NCI-H510A (cell line): ENCODE measurements around the gene SLC25A45.

Source experiments
- DNase-seq: peaks from one replicate; lab custom pipeline; 2025; lab: John Stamatoyannopoulos, UW

SLC25A45 gene

DNA sequence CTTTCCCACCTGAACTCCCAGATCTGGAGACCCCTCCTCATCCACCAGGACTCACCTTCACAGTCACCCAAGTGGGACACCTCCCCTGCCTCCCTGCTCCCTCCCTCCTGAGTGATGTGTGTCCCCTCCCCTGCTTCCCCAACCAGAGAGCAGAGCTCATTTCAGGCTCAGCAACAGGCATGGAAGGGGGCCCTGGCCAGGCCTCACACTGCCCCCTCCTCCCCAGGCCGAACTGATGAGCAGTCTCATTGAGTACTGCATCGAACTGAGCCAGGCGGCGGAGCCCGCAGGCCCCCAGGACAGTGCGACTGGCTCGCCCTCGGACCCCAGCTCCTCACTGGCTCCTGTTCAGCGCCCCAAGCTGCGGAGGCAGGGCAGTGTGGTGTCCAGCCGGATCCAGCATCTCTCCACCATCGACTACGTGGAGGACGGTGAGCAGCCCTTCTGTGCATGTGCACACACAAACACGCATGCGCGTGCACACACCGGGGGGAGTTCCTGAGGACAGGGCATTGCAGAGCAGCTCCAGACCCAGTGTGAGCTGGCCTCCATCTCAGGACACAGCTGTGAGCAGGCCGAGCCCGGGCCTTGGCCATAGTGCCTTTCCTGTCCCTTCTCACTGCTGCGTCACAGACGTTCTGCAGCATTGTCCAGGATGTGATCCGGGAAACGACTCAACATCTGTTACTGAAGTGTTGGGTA, 22.3 kb upstream of the SLC25A45 start:
- DNase-seq: no peak

DNA sequence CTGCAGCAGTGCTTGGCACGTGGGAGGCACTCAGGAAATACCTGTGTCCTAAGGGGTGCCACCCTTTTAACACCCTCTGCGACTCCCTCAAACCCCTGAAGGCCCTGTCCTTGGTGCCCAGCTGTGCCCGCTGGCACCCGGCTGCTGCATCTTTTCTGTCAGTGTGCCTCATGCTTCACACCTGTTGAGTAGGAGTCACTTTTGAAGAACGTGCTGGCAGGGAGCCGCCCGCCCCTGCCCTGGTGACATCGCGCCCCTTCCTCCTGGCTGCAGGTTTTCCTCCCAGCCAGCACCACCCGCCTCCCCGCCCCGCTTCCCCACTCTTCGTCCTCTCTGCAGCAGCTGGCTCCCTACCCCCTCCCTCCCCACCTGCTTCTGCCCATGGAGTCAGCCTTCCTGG, 21.8 kb upstream of the SLC25A45 start:
- no peak for DNase-seq

DNA sequence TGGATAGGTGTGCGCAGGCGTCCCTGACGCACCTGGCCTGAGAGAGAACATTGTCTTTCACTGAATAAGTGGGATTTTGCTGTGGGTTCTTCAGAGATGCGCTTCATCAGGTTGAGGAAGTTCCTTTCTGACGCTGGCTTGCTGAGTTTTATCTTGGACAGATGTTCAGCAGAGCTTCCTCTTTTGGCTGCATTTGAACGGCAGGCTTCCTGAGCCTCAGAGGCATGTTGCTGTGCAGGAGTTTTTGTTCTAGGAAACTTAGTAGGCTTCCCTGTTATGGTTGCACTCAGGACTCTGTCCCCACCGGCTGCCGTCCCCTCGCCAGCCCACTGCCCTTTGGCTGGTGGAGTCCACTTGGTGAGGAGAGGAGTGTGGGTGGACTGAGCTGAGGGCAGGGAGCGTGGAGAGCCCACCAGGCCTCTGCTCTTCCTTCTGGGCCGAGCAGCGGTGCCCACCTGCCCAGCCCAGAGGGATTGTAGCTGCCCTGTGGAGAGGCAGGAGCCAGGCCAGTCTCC, 21.2 kb upstream of the SLC25A45 start:
- no peak for DNase-seq

GRCh38 chr11:65402790-65403189, 20.3 kb upstream of the SLC25A45 start:
- no peak for DNase-seq

DNA sequence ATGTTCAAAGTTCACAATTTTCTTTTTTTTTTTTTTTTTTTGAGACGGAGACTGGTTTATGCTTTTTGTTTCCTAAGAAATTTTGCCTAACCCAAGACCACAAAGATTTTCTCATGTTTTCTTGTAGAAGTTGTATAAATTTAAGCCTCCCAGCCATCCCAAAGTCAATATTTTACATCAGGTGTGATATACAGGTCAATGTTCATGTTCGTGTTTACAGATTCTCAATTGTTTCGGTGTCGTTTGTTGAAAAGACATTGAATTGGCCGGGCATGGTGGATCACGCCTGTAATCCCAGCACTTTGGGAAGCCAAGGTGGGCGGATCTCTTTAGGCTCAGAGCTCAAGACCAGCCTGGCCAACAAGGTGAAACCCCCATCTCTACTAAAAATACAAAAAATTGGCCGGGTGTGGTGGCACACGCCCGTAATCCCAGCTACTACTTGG, 19.4 kb upstream of the SLC25A45 start:
- no peak for DNase-seq

DNA sequence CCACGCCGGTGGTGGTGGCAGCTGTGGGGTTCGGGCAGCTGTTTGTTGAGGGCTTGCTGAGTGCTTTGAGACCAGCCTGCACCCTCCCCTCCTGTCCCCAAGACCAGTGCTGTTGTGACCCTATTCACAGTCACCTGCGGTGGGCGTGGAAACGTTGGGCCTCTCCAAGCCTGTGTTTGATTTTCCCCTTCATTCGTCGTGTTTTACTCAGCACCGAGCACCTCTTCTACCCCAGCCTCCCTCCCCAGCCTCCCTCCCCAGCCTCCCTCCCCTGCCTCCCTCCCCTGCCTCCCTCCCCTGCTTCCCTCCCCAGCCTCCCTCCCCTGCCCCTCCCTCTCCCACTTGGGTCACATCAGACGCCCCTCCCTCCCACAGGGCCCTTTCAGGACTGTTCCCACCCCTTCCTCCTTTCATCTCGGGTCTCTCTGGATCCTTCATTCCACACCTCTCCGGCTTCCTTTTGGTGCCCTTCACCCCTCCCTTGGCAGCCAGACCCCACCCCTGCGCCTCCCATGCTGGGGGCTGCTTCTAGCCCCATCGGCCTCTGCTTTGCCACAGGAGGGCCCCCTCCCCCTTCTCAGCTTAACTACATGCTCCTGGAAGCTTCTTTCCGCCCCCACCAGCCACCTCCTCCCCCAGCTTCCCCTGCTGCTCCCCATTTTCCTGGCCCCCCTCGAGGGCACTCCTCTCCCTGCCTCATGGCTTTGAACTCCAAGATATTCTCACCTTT, 18.8 kb upstream of the SLC25A45 start:
- no peak for DNase-seq

DNA sequence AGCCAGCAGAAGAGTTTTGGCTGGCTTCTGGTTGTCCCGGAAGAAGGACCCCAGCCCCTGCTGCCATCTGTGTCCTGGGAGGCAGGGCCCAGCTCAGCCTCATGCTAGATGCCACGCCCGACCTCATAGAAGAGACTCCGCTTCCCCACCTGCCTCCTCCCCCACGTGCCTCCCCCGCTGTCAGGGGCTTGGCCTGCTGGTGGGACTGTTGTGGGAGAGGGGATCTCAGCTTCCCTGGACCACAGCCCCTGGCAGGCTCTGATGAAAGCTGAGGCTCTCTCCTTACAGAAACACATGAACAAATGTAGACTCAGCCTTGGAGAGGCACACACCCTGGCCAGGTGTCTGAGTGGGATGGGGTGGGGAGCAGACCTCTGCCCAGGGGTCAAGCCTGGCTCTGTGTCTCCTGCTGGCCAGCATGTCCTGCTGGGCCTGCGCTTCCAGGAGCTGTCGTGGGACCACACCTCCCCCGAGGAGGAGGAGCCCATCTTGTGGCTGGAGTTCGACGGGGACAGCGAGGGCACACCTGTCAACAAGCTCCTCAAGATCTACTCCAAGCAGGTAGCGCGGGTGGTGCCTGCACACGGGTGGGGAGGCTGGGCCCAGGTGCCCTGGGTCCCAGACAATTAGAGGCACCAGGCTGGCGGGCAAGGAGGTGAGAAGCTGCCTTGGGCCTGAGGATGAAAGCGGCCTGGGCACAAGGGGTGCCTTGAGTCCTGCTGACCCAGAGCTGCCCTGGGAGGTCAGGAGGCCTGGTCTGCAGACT, 18.0 kb upstream of the SLC25A45 start:
- DNase-seq: no peak

- DNase-seq: no peak
These were observed 17.4 kb upstream of the SLC25A45 start for GRCh38 chr11:65399845-65400244.

- DNase-seq: no peak
These were observed 16.8 kb upstream of the SLC25A45 start for GRCh38 chr11:65399249-65399648.

DNA sequence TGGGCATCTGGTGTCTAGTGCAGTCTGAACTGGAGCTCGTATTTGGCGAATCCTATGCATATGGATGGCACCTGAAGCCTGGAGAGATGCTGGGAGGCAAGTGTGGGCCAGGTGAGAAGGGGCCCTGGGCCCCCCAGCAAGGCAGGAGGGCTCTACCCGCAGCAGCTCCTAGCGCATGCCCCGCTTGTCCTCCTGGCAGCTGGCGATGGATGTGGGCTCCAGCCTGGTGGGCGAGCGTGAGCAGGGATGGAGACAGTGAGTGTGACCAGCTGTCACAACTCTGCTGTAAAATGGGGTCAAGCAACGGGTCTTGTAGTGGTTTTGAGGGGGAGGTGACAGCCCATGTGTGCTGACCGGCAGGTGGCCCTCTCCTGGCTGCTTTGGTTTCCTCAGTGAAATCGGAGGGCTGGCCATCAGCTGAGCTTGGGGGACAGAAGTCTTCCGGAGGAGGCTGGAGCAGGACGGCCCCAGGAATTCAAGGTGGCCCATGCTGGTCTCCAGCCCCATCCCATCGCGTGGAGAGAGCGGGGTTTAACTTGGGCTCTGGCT, 16.0 kb upstream of the SLC25A45 start:
- DNase-seq: no peak

DNA sequence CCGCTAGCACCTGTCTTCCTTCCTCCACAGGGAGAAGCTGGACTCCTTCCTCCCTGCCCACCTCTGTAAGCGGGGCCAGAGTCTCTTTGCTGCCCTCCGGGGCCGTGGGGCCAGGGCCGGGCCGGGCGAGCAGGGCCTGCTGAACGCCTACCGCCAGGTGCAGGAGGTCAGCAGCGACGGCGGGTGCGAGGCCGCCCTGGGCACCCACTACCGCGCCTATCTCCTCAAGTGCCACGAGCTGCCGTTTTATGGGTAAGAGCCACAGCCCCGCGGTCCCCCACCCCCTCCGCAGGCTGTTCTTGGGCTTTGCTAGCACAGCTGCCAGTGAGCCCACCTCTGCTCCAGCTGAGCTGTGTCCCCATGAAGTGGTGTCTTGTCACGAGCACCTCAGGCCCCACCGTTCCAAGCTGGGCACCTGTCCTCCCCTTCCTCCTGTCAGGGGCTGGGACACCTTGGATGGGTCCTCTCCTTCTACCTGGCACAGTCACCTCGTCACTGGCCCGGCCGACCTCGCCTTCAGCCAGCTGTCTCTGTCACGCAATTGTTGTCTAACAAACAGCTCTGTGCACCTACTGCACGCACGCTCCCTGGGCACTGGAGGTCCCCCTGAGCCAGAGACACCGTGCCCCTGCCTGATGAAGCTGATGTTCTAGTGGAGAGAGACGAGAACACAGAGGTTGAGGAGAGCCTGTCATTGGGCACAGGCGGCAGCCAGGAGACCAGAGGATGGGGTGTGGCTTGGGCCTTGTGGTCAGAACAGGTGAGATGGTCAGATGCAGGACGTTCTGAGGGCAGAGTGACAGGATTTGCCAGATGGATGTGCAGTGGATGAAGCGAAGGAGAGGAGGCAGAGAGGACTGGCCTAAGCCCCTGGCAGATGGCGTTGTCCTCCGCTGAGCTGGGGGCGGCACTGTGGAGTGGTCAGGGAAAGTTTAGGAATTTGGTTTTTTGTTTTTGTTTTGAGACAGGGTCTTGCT, 14.6 kb upstream of the SLC25A45 start:
- DNase-seq: no peak

- DNase-seq: no peak
These were observed 13.6 kb upstream of the SLC25A45 start for GRCh38 chr11:65395961-65396530.

DNA sequence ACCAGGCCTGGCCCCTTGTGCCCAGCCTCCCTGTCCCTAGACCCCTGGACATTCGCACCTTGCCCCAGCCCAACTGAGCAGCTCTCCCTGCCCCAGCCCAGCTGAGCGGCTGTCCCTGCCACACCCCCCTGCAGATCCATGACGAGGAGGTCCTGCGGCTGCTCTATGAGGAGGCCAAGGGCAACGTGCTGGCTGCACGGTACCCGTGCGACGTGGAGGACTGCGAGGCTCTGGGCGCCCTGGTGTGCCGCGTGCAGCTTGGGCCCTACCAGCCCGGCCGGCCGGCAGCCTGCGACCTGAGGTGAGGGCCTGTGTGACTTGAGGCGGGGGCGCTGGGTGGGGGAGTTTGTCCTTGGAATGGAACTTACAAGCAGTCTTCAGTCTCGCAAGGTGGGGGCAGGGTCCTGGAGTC, 11.7 kb upstream of the SLC25A45 start:
- no peak for DNase-seq

- no peak for DNase-seq
These were observed 11.2 kb upstream of the SLC25A45 start for GRCh38 chr11:65393513-65394079.

- DNase-seq: no peak
These were observed 10.5 kb upstream of the SLC25A45 start for GRCh38 chr11:65392899-65393298.

- no peak for DNase-seq
These were observed 9.9 kb upstream of the SLC25A45 start for GRCh38 chr11:65392186-65392829.

- DNase-seq: no peak
These were observed 8.6 kb upstream of the SLC25A45 start for GRCh38 chr11:65390996-65391395.

- no peak for DNase-seq
These were observed 7.9 kb upstream of the SLC25A45 start for GRCh38 chr11:65390099-65390941.
